Endometrial microvascular endothelial cells (primary cell): ENCODE data around the gene SPDEF. TPM values are rescaled to one million over a fixed set of nuclear protein-coding genes. Genes with fewer than 3 reads are reported as not detected.

Source experiments
- in situ Hi-C: cut with HindIII; loops from 2 replicates; pipeline ENCODE4 v1.10.0; 2017; ENCODE audit warnings: low sequenced_read_pairs, low pct_unique_long_range_greater_than_20kb; ENCODE audit errors: inconsistent ontology term
- total RNA-seq: library from RNA; depleted of rRNA; stranded (reverse); fragments of >200 nt; gene quantifications from one replicate; pipeline ENCODE4 v1.2.3, GENCODE V29; 2015; ENCODE audit errors: inconsistent ontology term

SPDEF gene
- total RNA-seq, 1 donor from 2014 or later: not detected

- in situ Hi-C loops: no loop called here
Observed at GRCh38 chr6:34522761-34523160, 33.4 kb downstream of the SPDEF start.

DNA sequence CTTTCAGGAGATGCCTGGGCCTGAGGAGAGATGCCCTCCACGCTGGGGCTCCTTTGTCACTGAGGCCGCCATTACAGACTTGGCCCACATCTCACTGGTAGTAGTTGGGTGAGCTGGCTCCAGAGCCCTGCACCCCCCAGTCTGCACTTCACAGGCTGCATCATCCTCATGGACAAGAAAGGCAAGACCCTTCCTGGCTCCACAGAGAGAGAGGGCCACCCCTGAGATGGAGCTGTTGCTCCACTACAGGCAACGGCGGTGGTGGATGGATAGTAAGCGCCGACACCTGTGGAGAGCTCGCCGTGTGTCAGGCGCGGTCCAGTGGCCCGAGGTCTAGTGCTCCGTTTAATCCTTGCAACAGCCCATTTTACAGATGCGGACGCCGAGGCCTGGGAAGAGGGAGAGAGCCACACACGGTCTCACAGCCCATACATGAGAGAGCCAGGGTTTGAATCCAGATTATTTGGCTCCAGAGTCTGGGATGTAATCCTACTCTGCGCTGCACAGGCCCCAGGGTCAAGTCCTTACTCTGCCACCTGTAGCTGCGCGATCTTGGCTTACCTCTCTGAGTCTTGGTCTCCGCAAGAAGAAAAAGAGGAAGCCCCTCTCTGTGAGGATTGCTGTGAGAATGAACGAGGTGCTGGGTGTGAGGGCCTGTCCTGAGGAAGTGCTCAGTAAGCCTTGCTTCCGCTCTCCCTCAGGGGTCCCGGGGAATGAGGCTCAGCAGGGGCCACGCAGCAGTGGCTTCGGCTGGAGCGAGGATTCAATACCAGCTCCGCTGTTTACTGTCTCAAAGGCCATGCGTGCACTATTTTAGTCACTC is 34.5 kb downstream of the SPDEF start:
- in situ Hi-C loops: no loop called here

DNA sequence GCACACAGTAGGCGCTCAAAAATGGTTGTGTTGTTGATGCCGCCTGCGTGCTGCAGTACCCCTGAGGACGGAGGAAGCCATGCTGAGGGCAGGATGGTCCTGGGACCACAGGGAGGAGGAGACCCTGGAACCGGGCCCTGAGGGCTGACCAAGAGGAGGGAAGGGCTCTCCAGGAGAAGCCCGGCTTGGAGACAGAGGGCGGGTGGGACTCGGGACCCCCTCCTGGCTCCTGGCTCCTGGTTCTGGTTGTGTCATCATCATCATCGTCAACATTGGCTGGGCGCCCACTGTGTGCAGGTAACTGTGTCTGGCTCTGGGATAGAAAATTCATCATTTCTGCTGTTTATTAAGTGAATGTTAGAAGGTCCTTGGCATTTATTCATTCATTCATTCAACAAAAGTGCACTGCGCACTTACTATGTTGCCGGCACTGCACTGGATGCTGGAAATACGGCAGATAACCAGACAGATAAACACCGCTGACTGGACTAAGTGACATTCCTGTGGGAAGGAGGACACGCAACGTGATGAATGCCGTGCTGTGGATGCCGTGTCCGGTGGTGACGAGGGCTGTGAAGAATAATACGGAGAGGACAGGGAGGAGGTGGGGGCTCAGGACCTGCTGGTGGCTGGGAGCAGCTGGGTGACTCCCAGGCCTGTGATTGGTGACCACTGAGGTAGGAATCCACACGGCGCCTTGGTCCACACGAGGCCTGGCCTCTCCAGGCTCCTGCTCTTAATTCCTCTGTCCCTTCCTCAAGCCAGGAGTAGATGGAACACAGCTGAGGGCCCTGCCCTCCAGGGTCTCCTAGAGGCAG is 35.3 kb downstream of the SPDEF start:
- in situ Hi-C loops: no loop called here

DNA sequence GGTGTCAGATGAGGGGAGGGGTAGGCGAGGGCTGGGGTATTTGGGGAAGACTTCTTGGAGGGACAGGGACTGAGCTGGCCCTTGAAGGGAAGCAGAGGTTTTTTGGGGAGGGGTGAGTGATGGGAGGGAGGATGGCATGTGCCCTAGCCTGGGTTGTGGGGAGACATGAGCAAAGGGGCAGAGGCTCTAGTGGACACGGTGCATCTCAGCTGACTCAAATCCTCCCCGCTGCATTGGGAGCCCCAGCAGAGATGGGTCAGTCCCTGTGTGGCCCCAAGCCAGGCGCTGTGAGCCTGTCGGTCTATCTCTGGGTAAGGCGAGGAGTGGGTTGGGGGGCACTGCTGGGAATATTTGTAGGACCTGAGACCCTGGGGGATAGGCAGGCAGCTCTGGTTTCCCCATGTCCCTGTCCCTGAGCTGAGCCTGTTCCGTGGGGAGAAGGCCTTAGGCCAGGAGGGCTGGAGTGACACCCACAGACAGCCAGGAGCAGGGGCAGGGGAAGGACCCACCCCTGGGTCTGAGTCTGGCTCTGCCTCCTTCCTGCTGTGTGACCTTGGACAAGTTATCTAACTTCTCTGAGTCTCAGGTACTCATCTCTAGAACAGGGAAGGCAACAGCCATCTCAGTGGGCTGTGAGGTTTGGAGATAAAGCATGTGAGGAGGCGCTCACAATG is 36.0 kb downstream of the SPDEF start:
- in situ Hi-C loops: no loop called here

GRCh38 chr6:34518669-34519365 is 37.3 kb downstream of the SPDEF start:
- in situ Hi-C loops: no loop called here

DNA sequence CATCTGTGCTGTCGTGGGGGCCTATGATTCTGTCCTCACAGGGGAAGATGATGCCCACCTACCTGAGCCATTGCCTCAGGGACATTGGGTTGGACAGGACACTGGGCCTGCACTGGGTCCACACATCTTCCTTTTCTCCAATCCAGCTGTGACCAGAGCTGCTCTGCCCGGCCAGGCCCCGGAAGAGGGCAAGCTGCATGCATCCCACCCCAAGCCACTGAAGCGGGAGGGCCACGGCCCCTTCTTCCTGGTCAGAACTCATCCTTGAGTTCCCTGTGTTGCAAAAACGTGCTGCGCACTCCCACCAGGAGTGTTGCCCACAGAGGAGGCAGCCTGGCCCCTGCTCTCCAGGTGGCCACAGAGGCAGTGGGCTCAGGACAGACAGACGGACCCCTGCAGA is 38.2 kb downstream of the SPDEF start:
- in situ Hi-C loops: no loop called here

DNA sequence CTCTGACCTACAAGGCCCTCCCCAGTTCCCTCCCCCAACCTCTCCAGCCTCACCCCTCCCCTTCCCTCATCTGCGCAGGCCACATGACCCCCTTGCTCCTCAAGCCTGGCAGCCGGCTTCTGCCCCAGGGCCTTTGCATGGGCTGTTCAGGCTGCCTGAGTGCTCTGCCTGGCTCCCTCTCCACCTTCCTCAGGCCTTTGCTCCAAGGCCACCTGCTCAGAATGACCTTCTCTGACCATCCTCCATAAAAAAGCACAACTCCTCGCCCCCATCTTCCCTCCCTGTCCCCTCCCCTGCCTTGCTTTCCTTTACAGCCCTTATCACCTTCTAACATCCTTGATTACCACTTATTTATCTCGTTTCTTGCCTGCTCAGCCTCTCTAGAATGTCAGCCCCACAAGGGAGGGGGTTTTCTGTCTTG is 38.7 kb downstream of the SPDEF start:
- in situ Hi-C loops: no loop called here

GRCh38 chr6:34516391-34517324 is 39.5 kb downstream of the SPDEF start:
- in situ Hi-C loops: no loop called here

- in situ Hi-C loops: no loop called here
Observed at GRCh38 chr6:34515473-34516387, 40.4 kb downstream of the SPDEF start.

DNA sequence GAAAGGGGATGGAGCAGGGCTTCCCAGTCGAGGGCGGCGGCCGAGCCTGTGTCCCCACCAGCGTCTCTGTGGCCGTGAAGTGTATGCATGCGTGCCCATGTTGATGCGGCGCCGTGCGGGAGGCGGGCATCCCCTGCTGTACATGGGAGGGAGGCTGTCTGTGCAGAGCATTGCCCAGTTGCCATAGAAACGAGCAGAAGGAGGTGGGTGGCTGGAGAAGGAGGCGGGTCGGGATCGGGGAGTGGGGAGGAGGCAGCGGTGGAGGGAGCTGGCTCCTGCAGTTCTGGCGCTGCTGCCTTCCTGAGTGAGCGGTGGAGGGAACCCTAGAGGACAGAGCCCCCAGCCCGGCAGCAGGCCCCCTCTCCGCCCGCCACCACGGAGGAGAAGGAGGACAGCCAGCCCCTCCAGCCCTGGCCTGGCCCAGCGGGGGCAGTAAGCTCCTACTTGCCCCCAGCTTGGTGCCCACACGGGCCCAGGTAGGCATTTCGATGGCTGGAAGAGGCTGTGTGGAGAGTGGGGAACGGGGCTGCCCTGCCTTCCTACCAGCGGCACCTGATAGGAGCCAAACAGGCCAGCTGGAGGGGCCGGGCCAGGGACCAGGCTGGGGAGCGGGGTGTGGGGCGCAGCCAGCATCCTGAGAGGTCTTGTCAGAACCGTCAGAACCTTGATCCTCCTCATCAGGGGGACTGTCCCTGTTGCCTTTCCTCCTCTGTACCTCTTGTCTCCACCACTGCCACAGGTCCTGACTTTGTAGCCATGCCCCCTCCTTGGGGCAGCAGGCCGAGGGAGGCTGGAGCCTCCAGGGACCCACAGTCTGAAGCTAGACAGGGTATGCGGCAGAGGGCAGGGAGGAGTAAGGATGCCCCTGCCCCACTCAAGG is 41.3 kb downstream of the SPDEF start:
- in situ Hi-C loops: no loop called here

- in situ Hi-C loops: no loop called here
Observed at GRCh38 chr6:34514112-34514511, 42.0 kb downstream of the SPDEF start.

- in situ Hi-C loops: no loop called here
Observed at GRCh38 chr6:34513646-34514045, 42.5 kb downstream of the SPDEF start.

DNA sequence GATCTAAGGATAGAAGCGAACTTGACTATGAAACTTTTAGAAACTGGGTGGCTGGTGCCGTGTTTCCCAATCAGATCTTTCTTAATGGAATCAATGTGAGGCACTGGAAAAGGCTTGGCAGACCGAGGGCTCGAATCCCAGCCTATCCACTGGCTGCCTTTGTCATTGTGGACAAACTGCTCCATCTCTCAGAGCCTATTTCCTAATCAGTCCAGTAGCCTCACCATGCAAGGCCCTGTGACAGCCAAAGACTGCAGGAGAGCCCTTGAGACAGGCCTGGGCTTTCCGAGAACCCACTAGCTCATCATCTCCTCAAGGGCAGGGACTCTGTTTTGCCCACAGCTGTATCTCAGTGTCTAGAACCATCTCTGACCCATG is 43.4 kb downstream of the SPDEF start:
- in situ Hi-C loops: no loop called here

GRCh38 chr6:34511915-34512737 is 44.0 kb downstream of the SPDEF start:
- in situ Hi-C loops: no loop called here

DNA sequence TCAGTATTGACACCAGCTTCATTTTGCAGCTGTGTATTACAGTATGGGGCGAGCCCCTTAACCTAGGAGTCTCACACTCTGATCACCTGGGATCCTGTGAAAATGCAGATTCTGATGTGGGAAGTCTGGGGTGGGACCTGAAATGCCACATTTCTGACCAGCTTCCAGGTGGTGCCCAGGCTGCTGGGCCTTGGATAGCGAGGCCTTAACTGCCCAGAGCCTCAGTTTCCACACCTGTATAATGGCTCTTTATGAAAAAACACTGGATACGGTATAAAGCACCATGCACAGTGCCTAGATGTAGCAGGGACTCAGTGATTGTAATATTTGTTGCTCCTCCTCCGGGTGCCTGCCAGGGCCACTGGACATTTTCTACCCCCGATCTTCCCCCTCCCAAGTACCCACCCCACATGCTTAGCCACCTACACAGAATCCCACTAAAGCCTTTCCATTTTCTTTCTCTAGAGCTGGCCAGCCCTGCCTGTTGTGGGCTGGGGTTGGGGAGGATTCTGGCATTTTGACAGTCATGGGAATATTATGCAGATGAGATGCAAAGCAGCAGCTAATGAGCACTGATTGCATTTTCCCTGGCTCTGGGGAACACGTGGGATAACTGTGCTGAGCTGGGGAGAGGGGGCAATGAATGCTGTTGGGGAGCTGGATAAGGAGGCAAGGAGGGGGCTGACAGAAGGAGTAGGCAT is 44.8 kb downstream of the SPDEF start:
- in situ Hi-C loops: no loop called here
